NCI-H774 (cell line): ENCODE data around the gene CALML6.

ENCODE experiments used
- DNase-seq: peaks from one replicate; lab custom pipeline; 2025; lab: John Stamatoyannopoulos, UW

CALML6 gene

DNA sequence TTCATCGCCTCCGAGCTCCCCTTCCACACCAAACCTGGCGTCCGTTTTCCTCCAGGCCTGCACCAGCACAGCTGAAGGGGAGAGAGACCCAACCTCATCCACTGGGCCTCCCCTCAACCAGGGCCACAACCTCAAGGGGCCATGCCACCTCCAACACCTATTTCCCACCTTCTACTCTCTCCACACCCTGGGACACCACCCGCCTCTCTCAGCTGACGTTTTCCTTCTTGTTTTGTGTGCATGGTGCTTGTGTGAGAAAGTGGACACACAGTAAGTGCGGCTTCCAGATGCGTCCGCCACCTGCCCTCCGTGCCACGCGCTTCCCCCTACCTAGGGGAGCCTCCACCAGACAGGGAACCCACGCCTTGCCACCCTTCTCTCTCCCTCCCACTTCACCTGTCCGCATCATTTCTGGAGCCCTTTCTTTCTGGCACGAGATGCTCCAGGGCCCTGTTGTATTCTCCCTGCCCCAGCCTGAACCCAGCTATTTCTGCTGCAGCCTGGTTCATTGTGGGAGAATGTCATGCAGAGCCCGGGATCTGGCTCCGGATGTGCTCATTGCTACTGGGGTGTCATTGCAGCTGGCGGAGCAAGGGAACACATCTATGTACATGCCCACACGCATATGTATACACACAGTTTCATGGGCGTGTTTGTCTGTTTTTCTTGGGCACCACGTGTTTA, 22.8 kb upstream of the CALML6 start:
- no peak for DNase-seq

DNA sequence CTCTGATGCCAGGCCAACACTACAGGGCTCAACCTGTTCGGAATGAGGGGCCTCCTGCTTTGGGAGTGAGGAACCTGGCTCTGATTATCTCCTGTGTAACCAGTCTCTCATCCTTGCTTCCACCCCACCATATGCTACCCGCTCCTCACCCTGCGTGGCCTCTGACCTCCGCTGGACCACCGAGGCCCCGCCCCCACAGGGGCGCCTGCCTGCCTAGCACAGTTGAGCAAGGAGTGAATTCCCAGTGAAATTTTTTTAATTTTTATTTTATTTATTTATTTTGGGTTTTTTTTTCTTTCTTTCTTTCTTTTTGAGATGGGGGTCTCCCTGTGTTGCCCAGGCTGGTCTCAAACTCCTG, 22.3 kb upstream of the CALML6 start:
- DNase-seq: no peak

DNA sequence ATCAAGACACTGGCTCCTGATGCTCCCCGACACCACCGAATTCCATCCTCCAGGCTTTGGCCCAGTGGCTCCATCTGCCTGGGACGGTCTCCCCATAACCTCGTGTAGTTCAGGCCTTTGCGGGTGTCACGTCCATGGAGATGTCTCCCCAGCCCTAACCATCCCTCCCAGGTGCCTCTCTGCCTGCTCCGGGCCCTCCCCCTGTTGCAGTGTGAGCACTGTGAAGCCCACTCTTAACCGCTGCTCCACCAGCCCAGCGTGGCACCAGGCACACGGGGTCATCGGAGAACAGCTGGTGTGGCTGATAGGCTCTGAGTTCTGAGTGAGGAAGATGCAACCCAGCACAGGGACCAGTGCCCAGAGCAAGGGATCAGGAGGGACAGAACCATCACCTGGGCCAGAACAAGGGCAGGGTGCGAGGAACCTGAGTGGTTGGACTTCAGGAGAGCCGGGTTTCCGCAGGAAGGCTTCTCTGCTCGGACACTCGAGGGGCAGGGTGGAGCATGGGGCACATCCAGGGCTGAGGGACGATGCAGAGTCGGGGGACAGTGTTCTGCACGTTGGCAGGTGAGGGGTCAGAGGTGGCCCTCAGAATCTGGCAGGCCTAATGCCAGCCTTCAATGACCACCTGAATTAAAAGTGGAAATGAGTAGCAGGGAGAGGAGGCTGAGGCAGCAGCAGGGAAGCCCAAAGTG, 21.6 kb upstream of the CALML6 start:
- DNase-seq: no peak

GRCh38 chr1:1893997-1894353, 21.1 kb upstream of the CALML6 start:
- DNase-seq: no peak

- no peak for DNase-seq
Observed at GRCh38 chr1:1894354-1895059, 20.6 kb upstream of the CALML6 start.

- no peak for DNase-seq
Observed at GRCh38 chr1:1895060-1895418, 20.0 kb upstream of the CALML6 start.

- DNase-seq: no peak
Observed at GRCh38 chr1:1895456-1896336, 19.4 kb upstream of the CALML6 start.

DNA sequence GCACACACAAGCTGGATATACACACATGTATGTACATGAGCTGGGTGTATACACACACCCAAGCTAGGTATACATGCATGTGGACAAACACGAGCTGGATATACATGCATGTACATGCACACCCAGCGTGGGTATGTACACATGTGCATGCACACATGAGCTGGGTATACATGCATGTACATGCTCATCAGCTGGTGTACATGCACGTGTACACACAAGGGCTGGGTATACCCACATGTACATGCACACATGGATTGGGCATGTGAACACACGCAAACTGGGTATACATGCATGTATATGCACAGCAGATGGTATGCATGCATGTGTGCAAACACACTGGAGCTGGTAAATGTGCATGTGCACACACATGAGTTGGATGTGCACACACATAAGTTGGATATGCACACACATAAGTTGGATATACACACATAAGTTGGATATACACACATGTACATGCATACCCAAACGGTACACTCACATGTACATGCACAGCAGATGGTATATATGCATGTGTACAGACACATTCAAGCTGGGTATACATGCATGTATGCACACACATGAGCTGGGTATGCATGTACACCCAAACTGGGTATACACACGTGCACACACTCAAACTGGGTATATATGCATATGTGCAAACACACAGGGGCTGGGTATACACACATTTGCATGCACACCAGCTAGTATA, 16.7 kb upstream of the CALML6 start:
- no peak for DNase-seq

DNA sequence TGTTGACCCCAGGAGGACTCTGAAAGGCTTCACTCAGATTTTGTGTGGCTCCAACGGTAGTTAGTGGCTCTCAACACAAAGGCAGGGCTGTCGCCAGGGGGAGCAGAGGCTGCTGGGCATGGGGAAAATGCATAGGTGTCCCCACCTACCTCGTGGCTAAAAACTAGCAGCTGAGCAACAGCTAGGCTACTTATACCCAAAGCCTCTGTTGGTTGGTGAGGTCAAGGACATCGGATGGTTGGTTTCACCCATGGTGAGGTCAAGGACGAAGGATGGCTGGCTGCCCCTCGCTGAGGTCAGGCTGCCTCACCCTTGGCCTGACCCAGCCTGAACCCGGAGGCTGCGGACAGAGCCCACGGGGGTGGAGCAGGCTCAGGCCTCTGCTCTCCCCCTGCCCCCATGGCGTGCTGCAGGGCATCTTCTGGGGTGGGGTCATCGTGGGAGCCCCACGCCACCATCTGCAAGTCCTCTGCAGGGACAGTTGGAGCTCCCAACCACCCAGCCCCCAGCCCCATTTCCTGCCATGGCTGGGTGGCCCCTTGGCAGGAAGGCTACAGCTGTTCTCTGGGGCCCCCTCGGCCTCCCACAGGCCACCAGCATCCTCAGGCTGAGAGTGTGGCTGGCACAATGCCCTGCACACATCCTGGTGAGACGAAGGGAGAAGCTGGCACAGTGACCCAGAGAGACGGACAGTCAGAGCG, 15.6 kb upstream of the CALML6 start:
- DNase-seq: no peak

- DNase-seq: no peak
Observed at GRCh38 chr1:1899967-1900327, 15.1 kb upstream of the CALML6 start.

DNA sequence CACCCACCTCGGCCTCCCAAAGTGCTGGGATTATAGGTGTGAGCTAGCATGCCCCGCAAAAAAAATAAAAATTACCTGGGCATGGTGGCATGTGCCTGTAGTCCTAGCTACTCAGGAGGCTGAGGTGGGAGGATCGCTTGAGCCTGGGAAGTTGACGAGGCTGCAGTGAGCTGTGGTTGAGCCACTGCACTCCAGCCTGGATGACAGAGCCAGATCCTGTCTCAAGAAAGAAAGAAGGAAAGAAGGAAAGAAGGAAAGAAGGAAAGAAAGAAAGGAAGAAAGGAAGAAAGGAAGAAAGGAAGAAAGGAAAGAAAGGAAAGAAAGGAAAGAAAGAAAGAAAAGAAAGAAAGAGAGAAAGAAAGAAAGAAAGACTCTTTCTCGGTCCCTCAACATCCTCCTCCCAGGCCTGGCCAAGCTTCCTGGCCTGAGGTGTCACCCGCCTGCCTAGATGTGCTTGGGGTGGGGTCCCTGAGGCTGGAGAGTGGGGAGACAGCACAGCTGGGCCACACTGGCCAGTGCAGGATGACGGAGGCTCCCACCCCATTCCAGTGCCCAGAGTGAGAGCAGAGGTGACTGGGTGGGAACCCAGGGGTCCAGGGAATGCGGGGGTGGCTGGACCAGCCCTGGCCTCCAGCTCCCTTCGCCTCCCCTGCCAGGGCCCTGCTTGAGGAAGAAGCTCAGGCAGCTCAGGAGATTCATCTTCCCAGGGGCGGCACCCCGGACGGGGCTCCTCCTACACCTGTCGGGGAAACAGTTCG, 14.0 kb upstream of the CALML6 start:
- DNase-seq: no peak

DNA sequence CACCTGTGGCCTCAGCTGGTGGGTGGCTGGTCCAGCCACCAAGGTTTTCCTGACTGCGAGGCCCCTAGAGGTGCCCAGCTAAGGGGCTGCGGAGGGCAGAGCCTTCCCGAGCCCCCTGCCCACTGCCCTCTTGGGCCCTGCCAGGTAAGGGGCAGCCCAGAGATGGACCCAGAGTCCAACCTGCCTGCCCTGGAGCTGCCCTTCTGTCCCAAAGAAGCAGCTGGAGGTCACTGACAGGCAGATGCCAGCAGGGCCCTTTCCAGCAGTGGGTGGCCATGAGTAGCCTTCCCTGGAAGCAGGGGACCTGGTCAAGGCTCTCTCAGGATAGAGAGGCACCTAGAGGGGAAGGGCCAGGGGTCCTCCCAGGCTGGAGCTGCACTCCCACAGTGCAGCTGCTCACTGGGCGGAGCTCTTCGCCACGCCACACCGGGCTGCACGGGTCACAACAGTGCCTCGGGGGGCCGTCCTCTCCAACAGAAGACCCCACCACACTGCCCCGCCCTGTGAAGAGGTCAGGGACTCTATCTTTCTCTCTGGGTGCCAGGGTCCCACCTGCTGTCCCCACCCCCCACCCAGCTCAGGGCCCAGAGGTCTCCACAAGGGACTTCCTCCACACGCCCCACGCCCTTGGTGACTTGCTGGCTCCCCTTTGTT, 13.3 kb upstream of the CALML6 start:
- no peak for DNase-seq

GRCh38 chr1:1903224-1903623, 11.8 kb upstream of the CALML6 start:
- no peak for DNase-seq

DNA sequence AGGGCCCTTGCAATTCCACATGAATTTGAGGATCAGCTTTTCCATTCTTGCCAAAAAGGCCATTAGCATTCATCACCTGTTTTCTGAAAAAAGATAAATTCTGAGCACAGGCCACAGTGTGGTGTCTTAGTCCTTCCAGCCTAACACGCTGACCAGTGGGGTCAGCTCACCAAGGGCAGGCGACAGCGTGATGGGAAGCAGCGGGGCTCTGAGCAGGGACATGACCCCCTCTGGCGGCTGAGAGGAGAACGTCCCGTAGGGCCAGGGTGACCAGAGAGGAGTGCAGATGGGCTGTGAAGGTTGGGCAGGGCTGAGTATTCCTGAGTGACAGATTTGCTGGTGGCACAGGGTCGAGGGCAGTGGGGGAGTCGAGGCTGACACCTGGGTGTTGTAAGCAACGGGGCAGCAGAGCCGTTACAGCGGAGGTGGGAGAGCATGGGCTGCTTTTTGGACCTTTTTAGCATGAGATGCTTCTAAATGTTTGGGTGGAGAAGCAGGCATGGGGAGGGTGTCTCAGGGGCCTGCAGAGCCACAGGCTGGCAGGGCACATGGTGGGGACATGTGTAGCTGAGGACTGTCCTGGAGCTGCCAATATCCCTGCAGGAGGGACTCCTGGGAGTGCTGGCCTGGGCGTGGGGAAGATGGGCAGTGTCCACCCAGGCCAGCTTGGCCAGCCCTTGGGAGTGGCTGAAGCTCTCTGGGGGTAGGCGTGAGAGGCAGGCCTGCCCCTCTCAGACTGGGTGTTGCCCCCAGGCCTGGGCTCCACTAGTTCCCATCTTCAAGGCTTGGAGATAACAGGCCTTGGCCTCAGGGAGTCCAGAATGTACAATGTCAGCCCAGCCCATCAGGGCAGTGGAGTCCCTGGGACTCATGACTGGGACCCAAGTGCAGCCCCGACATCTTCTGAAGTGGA, 8.6 kb upstream of the CALML6 start:
- DNase-seq: peak; percentile 8

- no peak for DNase-seq
Observed at GRCh38 chr1:1907098-1907736, 7.8 kb upstream of the CALML6 start.

- DNase-seq: no peak
Observed at GRCh38 chr1:1908506-1908791, 6.6 kb upstream of the CALML6 start.

GRCh38 chr1:1910033-1910465, 5.0 kb upstream of the CALML6 start:
- no peak for DNase-seq

- DNase-seq: no peak
Observed at GRCh38 chr1:1910651-1911331, 4.3 kb upstream of the CALML6 start.
